UCSD-AML1 (cell line): ENCODE measurements around the gene LRRC37A3.
"Not testable (repeated sequence)": the region's sequence is repeated elsewhere in the genome, so short reads cannot be mapped to it uniquely, and the experiment has no call there.

Source experiments
- DNase-seq: peaks from one replicate; lab custom pipeline; 2025; ENCODE audit not compliant: unreplicated experiment; lab: John Stamatoyannopoulos, UW

LRRC37A3 gene

GRCh38 chr17:64927444-64927843 lies 8.2 kb upstream of the LRRC37A3 start:
- DNase-seq, result not testable (repeated sequence)

- DNase-seq, result not testable (repeated sequence)
These were observed 7.2 kb upstream of the LRRC37A3 start for GRCh38 chr17:64926430-64926829.

- DNase-seq, result not testable (repeated sequence)
These were observed 6.0 kb upstream of the LRRC37A3 start for GRCh38 chr17:64925244-64925643.

GRCh38 chr17:64923051-64923568 lies 3.8 kb upstream of the LRRC37A3 start:
- DNase-seq, result peak; percentile 63

- no peak for DNase-seq
These were observed 1.3 kb upstream of the LRRC37A3 start for GRCh38 chr17:64920419-64921172.

GRCh38 chr17:64920026-64920418 lies 744 bp upstream of the LRRC37A3 start:
- no peak for DNase-seq

- peak; percentile 60 for DNase-seq
These were observed 413 bp downstream of the LRRC37A3 start for GRCh38 chr17:64918842-64919288.

GRCh38 chr17:64917540-64917939 lies 1.7 kb downstream of the LRRC37A3 start:
- DNase-seq, result not testable (repeated sequence)

- DNase-seq, result not testable (repeated sequence)
These were observed 4.0 kb downstream of the LRRC37A3 start for GRCh38 chr17:64915244-64915643.

- DNase-seq, result not testable (repeated sequence)
These were observed 9.1 kb downstream of the LRRC37A3 start for GRCh38 chr17:64910191-64910514.

GRCh38 chr17:64909511-64910190 lies 9.6 kb downstream of the LRRC37A3 start:
- DNase-seq, result not testable (repeated sequence)

- not testable (repeated sequence) for DNase-seq
These were observed 15.2 kb downstream of the LRRC37A3 start for GRCh38 chr17:64904069-64904468.

- not testable (repeated sequence) for DNase-seq
These were observed 22.1 kb downstream of the LRRC37A3 start for GRCh38 chr17:64897136-64897535.

GRCh38 chr17:64874210-64874609 lies 45.1 kb downstream of the LRRC37A3 start:
- DNase-seq, result not testable (repeated sequence)

- DNase-seq, result peak; percentile 78
These were observed 71.5 kb downstream of the LRRC37A3 start for GRCh38 chr17:64847504-64848466.

GRCh38 chr17:64846892-64847291 lies 72.4 kb downstream of the LRRC37A3 start:
- DNase-seq, result not testable (repeated sequence)

- DNase-seq, result not testable (repeated sequence)
These were observed 75.4 kb downstream of the LRRC37A3 start for GRCh38 chr17:64843918-64844317.

- not testable (repeated sequence) for DNase-seq
These were observed 76.4 kb downstream of the LRRC37A3 start for GRCh38 chr17:64842900-64843299.

- not testable (repeated sequence) for DNase-seq
These were observed 78.3 kb downstream of the LRRC37A3 start for GRCh38 chr17:64840960-64841359.

GRCh38 chr17:64838513-64838912 lies 80.8 kb downstream of the LRRC37A3 start:
- DNase-seq, result not testable (repeated sequence)
